Frontal cortex (tissue), 4 donors: ENCODE data around the gene GABRA4. TPM values are rescaled to one million over a fixed set of nuclear protein-coding genes. Genes with fewer than 3 reads are reported as not detected.

Experiments
- DNase-seq, 2 donors: peaks; one replicate each; pipeline ENCODE4 v3.0.0; 2012; ENCODE audit warnings: low spot score in 2 of 2
- FAIRE-seq: peaks from 2 replicates; lab custom pipeline; 2012; peaks lifted over from hg19 to GRCh38; lab: Jason Lieb, UNC
- total RNA-seq: library from RNA; depleted of rRNA; stranded (reverse); fragments of >200 nt; gene quantifications from one replicate; pipeline ENCODE4 v1.2.3, GENCODE V29; 2014
- donor health status: control.
- donor health status: control.
- donor health status: control.

GABRA4 gene
- total RNA-seq, 1 donor from 2014 or later: 24.5 TPM

DNA sequence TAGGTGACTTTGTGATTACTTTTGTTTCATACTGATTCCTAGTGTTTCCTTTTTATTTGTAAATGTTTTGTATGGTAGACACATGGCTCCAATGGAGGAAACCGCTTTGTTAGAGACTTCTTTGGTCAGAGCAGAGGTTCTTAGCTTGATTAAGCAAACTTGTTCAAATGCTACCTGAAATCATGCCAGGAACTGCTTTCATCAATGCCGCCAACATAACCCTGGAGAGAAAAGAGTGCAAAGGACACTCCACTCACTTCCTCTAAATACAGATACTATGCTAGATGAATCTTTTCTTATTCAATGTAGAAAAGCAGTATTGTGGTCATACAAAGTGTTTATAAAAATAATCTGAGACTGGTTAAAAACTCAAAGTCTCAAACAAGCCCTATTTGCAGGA is 58.7 kb downstream of the GABRA4 start:
- FAIRE-seq (no peak), DNase-seq (no peak)

GRCh38 chr4:46933686-46934085 is 59.7 kb downstream of the GABRA4 start:
- DNase-seq (no peak), FAIRE-seq (no peak)

DNA sequence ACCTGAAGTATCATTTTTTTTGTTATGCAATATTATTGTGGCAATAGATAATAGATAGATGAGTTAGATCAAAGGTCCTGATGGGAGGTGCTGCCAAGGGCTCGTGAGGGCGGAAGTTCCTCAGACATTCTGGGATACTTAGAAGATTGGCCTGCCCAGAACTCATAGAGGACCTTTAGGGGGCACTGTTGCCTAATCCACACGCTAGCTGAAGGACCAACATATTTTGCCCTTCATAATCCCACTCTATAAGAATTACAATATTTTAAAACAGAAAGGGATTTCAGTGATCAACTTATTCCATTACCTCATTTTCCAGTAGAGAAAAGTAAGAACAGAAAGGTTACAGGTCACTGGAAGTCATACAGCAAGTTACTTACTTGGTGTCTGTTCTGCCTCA is 61.4 kb downstream of the GABRA4 start:
- FAIRE-seq: no peak
- no peak for DNase-seq

DNA sequence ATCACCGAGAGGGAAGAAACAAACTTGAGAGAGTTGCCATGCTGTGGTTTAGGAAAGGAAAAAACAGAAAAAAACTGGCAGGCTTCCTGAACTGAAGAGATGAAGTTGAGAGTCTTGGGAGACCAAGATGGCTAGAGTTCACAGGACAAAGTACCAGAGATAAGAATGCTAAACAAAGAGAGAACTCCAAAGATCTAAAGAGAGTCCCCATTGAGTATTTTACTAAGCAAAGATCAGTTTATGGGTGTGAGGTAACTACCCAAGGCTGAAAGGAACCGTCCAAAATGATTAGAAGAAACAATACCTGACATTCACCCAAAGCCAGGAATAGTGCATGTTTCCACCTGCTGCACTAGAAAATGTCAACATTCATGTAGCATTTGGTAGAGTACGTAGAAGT is 62.5 kb downstream of the GABRA4 start:
- FAIRE-seq (no peak), DNase-seq (no peak)

DNA sequence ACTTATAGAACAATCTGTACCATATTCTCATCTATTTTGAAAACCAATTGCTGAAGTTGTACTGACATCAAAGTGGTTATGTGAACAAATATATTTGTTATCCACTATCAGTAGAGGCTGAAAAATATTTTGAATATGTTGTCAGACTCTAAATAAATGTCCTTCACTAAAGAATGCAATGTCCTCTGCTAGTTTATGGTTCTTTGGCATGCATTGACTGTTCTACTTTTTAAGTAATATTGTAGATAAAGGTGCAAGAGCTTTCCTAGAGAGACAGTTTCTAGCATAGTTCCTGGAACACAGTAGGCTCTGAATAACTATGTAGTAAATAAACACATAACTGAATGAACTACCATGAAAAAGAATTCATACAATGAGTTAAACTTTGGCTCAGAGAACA is 66.2 kb downstream of the GABRA4 start:
- DNase-seq (no peak), FAIRE-seq (no peak)

- no peak for DNase-seq
- no peak for FAIRE-seq
Observed at GRCh38 chr4:46924789-46925529, 68.4 kb downstream of the GABRA4 start.

GRCh38 chr4:46922205-46922604 is 71.2 kb downstream of the GABRA4 start:
- FAIRE-seq: no peak
- no peak for DNase-seq

- no peak for FAIRE-seq
- no peak for DNase-seq
Observed at GRCh38 chr4:46909078-46909477, 84.3 kb downstream of the GABRA4 start, which contains the start of gene COX7B2. COX7B2 (minus strand) TSS chr4:46909245; CDS start chr4:46735192, 174,053 bp downstream.

DNA sequence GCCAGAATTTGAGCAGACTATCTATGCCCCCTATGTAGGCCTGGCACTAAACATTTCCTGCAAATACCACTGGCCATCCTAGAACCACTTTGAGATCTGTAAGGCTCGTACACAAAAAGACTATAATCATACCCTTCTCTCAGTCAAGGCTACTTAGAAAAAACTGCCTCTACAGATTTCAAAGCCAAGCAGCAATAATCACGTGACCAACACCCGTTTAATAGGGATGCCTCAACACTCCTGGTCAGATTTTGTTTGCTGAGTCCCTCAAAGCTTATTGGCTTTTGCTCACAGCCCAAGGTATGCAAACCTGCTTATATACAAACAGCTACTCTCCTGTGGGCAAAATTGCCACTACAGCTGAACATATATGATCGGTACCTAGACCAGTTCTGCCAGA is 85.2 kb downstream of the GABRA4 start:
- FAIRE-seq (no peak), DNase-seq (no peak)

DNA sequence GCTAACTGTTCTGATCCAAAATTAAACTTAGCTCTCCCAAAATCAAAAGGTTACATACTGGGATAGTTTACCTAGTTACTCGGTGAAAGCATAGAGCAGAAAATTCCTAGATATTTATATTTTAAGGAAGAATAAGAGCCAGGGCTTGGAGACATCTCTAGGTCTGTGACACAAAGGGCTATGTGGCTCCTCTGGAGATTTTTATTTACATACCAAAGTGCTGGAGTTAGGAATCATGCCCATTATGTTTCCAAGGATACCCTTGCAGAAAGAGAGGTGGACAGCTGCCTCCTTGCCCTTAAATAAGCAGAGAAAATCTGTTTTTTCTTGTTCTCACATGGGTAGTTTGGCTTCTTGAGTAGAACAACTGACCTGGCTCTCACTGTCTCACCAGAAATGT is 93.3 kb downstream of the GABRA4 start:
- DNase-seq: no peak
- FAIRE-seq: no peak

GRCh38 chr4:46894826-46895225 is 98.6 kb downstream of the GABRA4 start:
- DNase-seq (no peak), FAIRE-seq (no peak)

GRCh38 chr4:46890056-46890455 is 103.3 kb downstream of the GABRA4 start:
- DNase-seq (no peak), FAIRE-seq (no peak)

- no peak for DNase-seq
- no peak for FAIRE-seq
Observed at GRCh38 chr4:46889410-46889809, 104.0 kb downstream of the GABRA4 start.

- DNase-seq (no peak), FAIRE-seq (no peak)
Observed at GRCh38 chr4:46886711-46887110, 106.7 kb downstream of the GABRA4 start.

- DNase-seq: no peak
- FAIRE-seq: no peak
Observed at GRCh38 chr4:46878641-46879040, 114.7 kb downstream of the GABRA4 start.

- FAIRE-seq (no peak), DNase-seq (no peak)
Observed at GRCh38 chr4:46874811-46875210, 118.6 kb downstream of the GABRA4 start.

DNA sequence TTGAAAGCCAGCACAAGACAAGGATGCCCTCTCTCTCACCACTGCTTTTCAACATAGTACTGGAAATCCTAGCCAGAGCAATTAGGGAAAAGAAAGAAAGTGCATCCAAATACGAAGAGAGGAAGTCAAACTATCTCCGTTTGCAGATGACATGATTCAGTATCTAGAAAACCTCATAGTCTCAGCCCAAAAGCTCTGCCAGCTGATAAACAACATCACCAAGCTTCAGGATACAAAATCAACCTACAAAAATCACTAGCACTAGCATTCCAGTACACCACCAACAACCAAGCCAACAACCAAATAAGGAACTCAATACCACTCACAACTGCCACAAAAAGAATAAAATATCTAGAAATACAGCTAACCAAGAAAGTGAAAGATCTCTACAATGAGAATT is 123.0 kb downstream of the GABRA4 start:
- no peak for FAIRE-seq

More for the DNA sequence above, 123.0 kb downstream of the GABRA4 start:
- no peak for DNase-seq

Other genes starting within 250 kb of the GABRA4 start
- gene COX7B2, start 84.3 kb downstream of the GABRA4 start, total RNA-seq: not detected
- 85.6 TPM for gene GABRB1, start 38.0 kb upstream of the GABRA4 start, total RNA-seq